Measurements from ENCODE around the gene SARM1. TPM values are rescaled to one million over a fixed set of nuclear protein-coding genes. Genes with fewer than 3 reads are reported as not detected.

Gene SARM1
- total and polyA plus RNA-seq, 5 donors from 2014 or later: 7.2 to 21.7 (median 8.2) TPM

DNA sequence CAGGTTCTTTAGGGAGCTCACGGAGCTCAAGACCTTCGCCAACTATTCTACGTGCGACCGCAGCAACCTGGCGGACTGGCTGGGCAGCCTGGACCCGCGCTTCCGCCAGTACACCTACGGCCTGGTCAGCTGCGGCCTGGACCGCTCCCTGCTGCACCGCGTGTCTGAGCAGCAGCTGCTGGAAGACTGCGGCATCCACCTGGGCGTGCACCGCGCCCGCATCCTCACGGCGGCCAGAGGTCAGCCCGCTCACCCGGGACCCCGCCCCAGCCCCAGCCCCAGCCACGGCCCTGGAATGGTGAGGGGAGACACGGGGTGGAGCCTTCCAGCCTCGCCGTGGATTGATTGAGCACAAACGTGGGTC, 13.5 kb downstream of the SARM1 start:
- Mint-ChIP-seq H3K36me3 (peaks cover 17% of the 10 kb centered on the region), H3K9me3 (peaks cover 0 to 4% (median 0%) of the 10 kb centered on the region in 7 donors), H3K4me3 (peak overlapping the region; percentile 88 to 97 (median 94)), H3K4me1 (peaks cover 5 to 45% (median 23%) of the 10 kb centered on the region in 4 donors), H3K27me3 (peaks cover 10% of the 10 kb centered on the region), H3K27ac (peak overlapping the region in 2 of 3 donors; percentile 87 to 88)
- ATAC-seq (ENCODE audit: low read depth in 2 of 2): peak; percentile 2 to 4
- peak in 1 of 3 donors; percentile 18 for DNase-seq
- Histone ChIP-seq H3K4me1 (ENCODE audit: control insufficient read depth, insufficient read depth, low read length, poor library complexity, severe bottlenecking) (peaks cover 20% of the 10 kb centered on the region), H3K27ac (ENCODE audit: insufficient read depth, low read length, poor library complexity, severe bottlenecking) (no peak overlapping the region), H3K9me3 (ENCODE audit: control insufficient read depth in 2 of 2, low read length in 2 of 2) (no peaks in the 10 kb centered on the region), H3K27me3 (ENCODE audit: control insufficient read depth, insufficient read depth, low read length) (no peaks in the 10 kb centered on the region), H3K4me3 (ENCODE audit: low read depth, low read length) (peak overlapping the region; percentile 78), H3K36me3 (ENCODE audit: control insufficient read depth, insufficient read depth, low read length) (peaks cover 16% of the 10 kb centered on the region)

DNA sequence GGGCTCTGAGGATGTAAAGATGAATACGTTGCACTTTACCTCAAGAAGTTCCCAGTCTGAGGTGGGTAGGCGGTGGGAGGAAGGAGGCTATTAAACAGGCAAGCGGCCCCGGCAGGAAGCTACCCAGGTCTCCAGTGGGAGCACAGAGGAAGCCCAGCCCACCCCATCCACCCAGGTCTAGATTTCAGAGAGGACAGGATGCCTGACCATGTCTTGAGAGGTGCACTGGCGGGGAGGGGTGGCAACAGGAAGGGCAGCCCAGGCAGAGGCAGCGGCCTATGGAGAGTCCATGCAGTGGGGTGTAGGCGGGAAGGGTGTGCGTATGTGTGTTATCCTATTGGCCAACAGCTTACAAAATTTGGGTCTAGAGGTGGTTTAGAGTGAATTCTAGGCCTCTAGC, 13.9 kb downstream of the SARM1 start:
- no peak overlapping the region for H3K27ac ChIP-seq (ENCODE audit: insufficient read depth, low read length, poor library complexity, severe bottlenecking)
- Mint-ChIP-seq H3K36me3 (peaks cover 17% of the 10 kb centered on the region), H3K27ac (peak overlapping the region in 2 of 3 donors; percentile 83 to 88), H3K4me1 (peaks cover 5 to 45% (median 23%) of the 10 kb centered on the region in 4 donors), H3K4me3 (peak overlapping the region; percentile 88 to 94 (median 92)), H3K9me3 (peaks cover 0 to under 1% (median 0%) of the 10 kb centered on the region in 7 donors), H3K27me3 (peaks cover 10% of the 10 kb centered on the region)
- H3K36me3 ChIP-seq (ENCODE audit: control insufficient read depth, insufficient read depth, low read length): peaks cover 20% of the 10 kb centered on the region
- H3K9me3 ChIP-seq (ENCODE audit: control insufficient read depth in 2 of 2, low read length in 2 of 2): no peaks in the 10 kb centered on the region
- no peaks in the 10 kb centered on the region for H3K27me3 ChIP-seq (ENCODE audit: control insufficient read depth, insufficient read depth, low read length)
- H3K4me3 ChIP-seq (ENCODE audit: low read depth, low read length): peak overlapping the region; percentile 78
- H3K4me1 ChIP-seq (ENCODE audit: control insufficient read depth, insufficient read depth, low read length, poor library complexity, severe bottlenecking): peaks cover 20% of the 10 kb centered on the region
- ATAC-seq (ENCODE audit: low read depth in 2 of 2) (no peak), DNase-seq (peak in 1 of 3 donors; percentile 25)

DNA sequence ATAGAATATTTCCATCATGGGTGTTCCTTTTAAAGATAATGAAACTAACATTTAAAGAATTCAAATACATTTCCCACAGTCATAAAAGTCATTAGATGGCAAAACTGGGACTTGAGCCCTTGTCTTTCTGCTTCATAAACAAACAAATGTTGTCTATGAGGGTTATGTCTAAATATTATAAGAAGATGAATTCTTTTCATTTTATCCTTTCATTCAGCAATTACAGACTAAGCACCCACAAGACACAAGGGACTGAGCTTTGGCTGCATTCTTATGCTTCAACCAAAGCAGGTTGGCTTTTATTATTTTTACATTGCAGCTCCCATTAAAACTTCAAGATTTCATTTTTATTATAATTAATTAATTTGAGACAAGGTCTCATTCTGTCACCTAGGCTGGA, 14.9 kb downstream of the SARM1 start:
- DNase-seq: no peak
- no peak for ATAC-seq (ENCODE audit: low read depth in 2 of 2)
- peaks cover 18% of the 10 kb centered on the region for H3K4me1 ChIP-seq (ENCODE audit: control insufficient read depth, insufficient read depth, low read length, poor library complexity, severe bottlenecking)
- peaks cover 30% of the 10 kb centered on the region for H3K36me3 ChIP-seq (ENCODE audit: control insufficient read depth, insufficient read depth, low read length)
- H3K4me3 ChIP-seq (ENCODE audit: low read depth, low read length): no peak overlapping the region
- no peaks in the 10 kb centered on the region for H3K9me3 Mint-ChIP-seq
- H3K27ac Mint-ChIP-seq: peak overlapping the region in 1 of 3 donors; percentile 15
- no peaks in the 10 kb centered on the region for H3K27me3 ChIP-seq (ENCODE audit: control insufficient read depth, insufficient read depth, low read length)
- peak overlapping the region; percentile 88 to 94 (median 92) for H3K4me3 Mint-ChIP-seq
- peaks cover 7 to 41% (median 21%) of the 10 kb centered on the region in 4 donors for H3K4me1 Mint-ChIP-seq
- no peaks in the 10 kb centered on the region for H3K9me3 ChIP-seq (ENCODE audit: control insufficient read depth in 2 of 2, low read length in 2 of 2)
- peaks cover 10% of the 10 kb centered on the region for H3K27me3 Mint-ChIP-seq
- H3K27ac ChIP-seq (ENCODE audit: insufficient read depth, low read length, poor library complexity, severe bottlenecking): no peak overlapping the region
- H3K36me3 Mint-ChIP-seq: peaks cover 26% of the 10 kb centered on the region

DNA sequence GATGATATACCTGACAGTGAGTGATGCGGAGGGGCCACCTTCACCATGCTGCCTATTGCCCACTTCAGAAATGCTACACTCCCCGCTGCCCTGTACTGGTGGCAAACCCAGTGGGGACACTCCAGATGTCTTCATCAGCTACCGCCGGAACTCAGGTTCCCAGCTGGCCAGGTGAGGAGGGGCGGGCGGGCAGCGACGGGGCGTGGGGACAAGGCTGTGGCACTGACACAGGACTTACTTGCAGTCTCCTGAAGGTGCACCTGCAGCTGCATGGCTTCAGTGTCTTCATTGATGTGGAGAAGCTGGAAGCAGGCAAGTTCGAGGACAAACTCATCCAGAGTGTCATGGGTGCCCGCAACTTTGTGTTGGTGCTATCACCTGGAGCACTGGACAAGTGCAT, 16.6 kb downstream of the SARM1 start:
- Histone ChIP-seq H3K36me3 (ENCODE audit: control insufficient read depth, insufficient read depth, low read length) (peaks cover 37% of the 10 kb centered on the region), H3K27ac (ENCODE audit: insufficient read depth, low read length, poor library complexity, severe bottlenecking) (no peak overlapping the region), H3K4me3 (ENCODE audit: low read depth, low read length) (no peak overlapping the region), H3K4me1 (ENCODE audit: control insufficient read depth, insufficient read depth, low read length, poor library complexity, severe bottlenecking) (peaks cover 18% of the 10 kb centered on the region), H3K27me3 (ENCODE audit: control insufficient read depth, insufficient read depth, low read length) (no peaks in the 10 kb centered on the region), H3K9me3 (ENCODE audit: control insufficient read depth in 2 of 2, low read length in 2 of 2) (no peaks in the 10 kb centered on the region)
- ATAC-seq (ENCODE audit: low read depth in 2 of 2) (no peak), DNase-seq (no peak)
- Mint-ChIP-seq H3K4me1 (peaks cover 7 to 33% (median 18%) of the 10 kb centered on the region in 4 donors), H3K4me3 (no peak overlapping the region), H3K27me3 (peaks cover 4% of the 10 kb centered on the region), H3K9me3 (no peaks in the 10 kb centered on the region), H3K27ac (peak overlapping the region in 1 of 3 donors; percentile 52), H3K36me3 (peaks cover 24% of the 10 kb centered on the region)

DNA sequence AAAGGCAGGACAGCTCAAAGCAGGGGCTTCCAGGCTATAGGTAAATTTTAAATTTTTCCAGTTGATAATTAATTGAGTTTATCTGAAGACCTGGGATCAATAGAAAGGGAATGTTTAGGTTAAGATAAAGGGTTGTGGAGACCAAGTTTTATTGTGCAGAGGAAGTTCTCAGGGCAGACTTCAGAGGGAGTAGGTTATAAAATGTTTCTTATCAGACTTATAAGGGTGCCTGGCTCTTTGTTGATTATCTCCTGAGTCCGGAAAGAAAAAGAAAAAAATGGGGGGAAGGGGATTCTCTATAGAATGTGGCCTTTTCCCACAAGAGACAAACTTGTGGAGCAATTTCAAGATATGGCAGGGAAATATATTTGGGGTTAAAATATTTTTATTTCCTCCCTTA, 18.6 kb downstream of the SARM1 start:
- Mint-ChIP-seq H3K4me1 (peaks cover 4 to 18% (median 10%) of the 10 kb centered on the region in 4 donors), H3K4me3 (peak overlapping the region in 1 of 4 donors; percentile 44), H3K36me3 (peaks cover 33% of the 10 kb centered on the region), H3K9me3 (no peaks in the 10 kb centered on the region), H3K27ac (no peak overlapping the region), H3K27me3 (no peaks in the 10 kb centered on the region)
- no peaks in the 10 kb centered on the region for H3K27me3 ChIP-seq (ENCODE audit: control insufficient read depth, insufficient read depth, low read length)
- no peak overlapping the region for H3K27ac ChIP-seq (ENCODE audit: insufficient read depth, low read length, poor library complexity, severe bottlenecking)
- DNase-seq (no peak), ATAC-seq (ENCODE audit: low read depth in 2 of 2) (no peak)
- H3K4me1 ChIP-seq (ENCODE audit: control insufficient read depth, insufficient read depth, low read length, poor library complexity, severe bottlenecking): peaks cover 8% of the 10 kb centered on the region
- no peaks in the 10 kb centered on the region for H3K9me3 ChIP-seq (ENCODE audit: control insufficient read depth in 2 of 2, low read length in 2 of 2)
- H3K36me3 ChIP-seq (ENCODE audit: control insufficient read depth, insufficient read depth, low read length): peaks cover 49% of the 10 kb centered on the region
- no peak overlapping the region for H3K4me3 ChIP-seq (ENCODE audit: low read depth, low read length)

DNA sequence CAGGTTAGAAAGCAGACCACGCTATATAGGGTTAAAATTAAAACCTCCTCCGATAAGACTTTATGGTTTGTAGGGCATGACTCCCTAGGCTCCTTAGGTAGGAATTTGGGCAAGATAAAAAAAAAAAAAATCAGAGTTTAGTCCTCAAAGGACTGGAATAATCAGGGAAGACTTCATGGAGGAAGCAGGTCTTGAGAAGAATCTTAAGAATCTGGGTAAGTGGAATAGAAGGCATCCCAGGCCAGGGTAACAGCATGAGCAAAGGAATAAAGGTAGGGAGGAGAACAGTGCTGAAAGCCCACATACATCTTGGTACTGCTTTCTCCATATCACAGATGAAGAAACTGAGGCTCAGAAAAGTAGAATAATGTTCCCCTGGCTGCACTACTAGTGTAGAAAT, 19.1 kb downstream of the SARM1 start:
- H3K9me3 ChIP-seq (ENCODE audit: control insufficient read depth in 2 of 2, low read length in 2 of 2): no peaks in the 10 kb centered on the region
- H3K36me3 ChIP-seq (ENCODE audit: control insufficient read depth, insufficient read depth, low read length): peaks cover 52% of the 10 kb centered on the region
- DNase-seq (no peak), ATAC-seq (ENCODE audit: low read depth in 2 of 2) (no peak)
- H3K27me3 ChIP-seq (ENCODE audit: control insufficient read depth, insufficient read depth, low read length): no peaks in the 10 kb centered on the region
- peaks cover 33% of the 10 kb centered on the region for H3K36me3 Mint-ChIP-seq
- no peak overlapping the region for H3K27ac Mint-ChIP-seq
- H3K27ac ChIP-seq (ENCODE audit: insufficient read depth, low read length, poor library complexity, severe bottlenecking): no peak overlapping the region
- no peaks in the 10 kb centered on the region for H3K27me3 Mint-ChIP-seq
- H3K9me3 Mint-ChIP-seq: no peaks in the 10 kb centered on the region
- peaks cover 0 to 14% (median 8%) of the 10 kb centered on the region in 4 donors for H3K4me1 Mint-ChIP-seq
- peak overlapping the region in 1 of 4 donors; percentile 44 for H3K4me3 Mint-ChIP-seq
- H3K4me3 ChIP-seq (ENCODE audit: low read depth, low read length): no peak overlapping the region
- peaks cover 4% of the 10 kb centered on the region for H3K4me1 ChIP-seq (ENCODE audit: control insufficient read depth, insufficient read depth, low read length, poor library complexity, severe bottlenecking)

DNA sequence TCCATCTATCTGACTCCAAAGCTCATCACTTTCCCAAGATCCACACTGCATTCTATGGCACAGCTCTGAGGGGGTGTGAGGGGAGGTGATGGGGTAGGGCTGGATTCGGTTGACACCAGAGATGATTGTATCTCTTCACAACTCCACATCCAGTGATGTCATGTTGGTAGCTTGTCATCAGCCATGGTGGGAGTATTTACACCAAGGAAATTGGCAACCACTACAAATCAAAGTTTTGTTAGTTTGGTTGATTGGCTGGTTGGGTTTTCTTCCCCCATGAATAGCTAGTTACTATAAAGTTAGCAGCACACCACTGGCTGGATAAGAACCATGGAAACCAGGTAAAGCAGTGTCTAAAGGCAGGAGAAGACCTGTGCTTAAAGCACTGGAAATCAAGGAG, 19.5 kb downstream of the SARM1 start:
- ATAC-seq (ENCODE audit: low read depth in 2 of 2) (no peak), DNase-seq (no peak)
- Histone ChIP-seq H3K4me3 (ENCODE audit: low read depth, low read length) (no peak overlapping the region), H3K27ac (ENCODE audit: insufficient read depth, low read length, poor library complexity, severe bottlenecking) (no peak overlapping the region), H3K36me3 (ENCODE audit: control insufficient read depth, insufficient read depth, low read length) (peaks cover 57% of the 10 kb centered on the region), H3K9me3 (ENCODE audit: control insufficient read depth in 2 of 2, low read length in 2 of 2) (no peaks in the 10 kb centered on the region), H3K27me3 (ENCODE audit: control insufficient read depth, insufficient read depth, low read length) (no peaks in the 10 kb centered on the region), H3K4me1 (ENCODE audit: control insufficient read depth, insufficient read depth, low read length, poor library complexity, severe bottlenecking) (no peaks in the 10 kb centered on the region)
- H3K4me1 Mint-ChIP-seq: peaks cover 0 to 9% (median 6%) of the 10 kb centered on the region in 4 donors
- H3K4me3 Mint-ChIP-seq: no peak overlapping the region
- no peaks in the 10 kb centered on the region for H3K9me3 Mint-ChIP-seq
- H3K36me3 Mint-ChIP-seq: peaks cover 33% of the 10 kb centered on the region
- no peak overlapping the region for H3K27ac Mint-ChIP-seq
- H3K27me3 Mint-ChIP-seq: no peaks in the 10 kb centered on the region

DNA sequence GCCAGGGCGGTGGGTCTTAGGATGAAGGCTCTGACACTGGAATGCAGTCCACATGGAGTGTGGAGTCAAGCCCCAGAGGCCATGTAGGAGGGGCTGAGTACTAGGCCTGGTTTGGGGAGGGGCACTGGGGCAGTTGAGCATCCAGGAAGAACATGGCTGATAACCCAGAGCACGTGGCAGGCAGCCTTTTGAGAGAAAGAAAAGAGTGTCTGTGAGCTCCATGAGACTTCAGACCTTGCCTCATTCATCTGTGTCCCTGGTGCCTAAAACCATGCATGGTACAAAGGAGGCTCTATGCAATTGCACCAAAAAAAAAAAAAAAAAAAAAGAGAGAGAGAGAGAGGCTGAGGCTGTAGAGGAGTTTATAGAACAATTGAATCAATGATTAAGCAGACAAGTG, 19.9 kb downstream of the SARM1 start:
- DNase-seq: no peak
- H3K4me3 Mint-ChIP-seq: no peak overlapping the region
- Histone ChIP-seq H3K9me3 (ENCODE audit: control insufficient read depth in 2 of 2, low read length in 2 of 2) (no peaks in the 10 kb centered on the region), H3K4me3 (ENCODE audit: low read depth, low read length) (no peak overlapping the region), H3K36me3 (ENCODE audit: control insufficient read depth, insufficient read depth, low read length) (peaks cover 61% of the 10 kb centered on the region), H3K27ac (ENCODE audit: insufficient read depth, low read length, poor library complexity, severe bottlenecking) (no peak overlapping the region), H3K27me3 (ENCODE audit: control insufficient read depth, insufficient read depth, low read length) (no peaks in the 10 kb centered on the region), H3K4me1 (ENCODE audit: control insufficient read depth, insufficient read depth, low read length, poor library complexity, severe bottlenecking) (no peaks in the 10 kb centered on the region)
- H3K27ac Mint-ChIP-seq: no peak overlapping the region
- H3K36me3 Mint-ChIP-seq: peaks cover 33% of the 10 kb centered on the region
- H3K4me1 Mint-ChIP-seq: peaks cover 0 to 7% (median 3%) of the 10 kb centered on the region in 4 donors
- H3K9me3 Mint-ChIP-seq: no peaks in the 10 kb centered on the region
- no peak for ATAC-seq (ENCODE audit: low read depth in 2 of 2)
- H3K27me3 Mint-ChIP-seq: no peaks in the 10 kb centered on the region

All from CD4-positive, CD25-positive, alpha-beta regulatory T cell (primary cell).